ENCODE data around the gene NUAK1.

Gene NUAK1

DNA sequence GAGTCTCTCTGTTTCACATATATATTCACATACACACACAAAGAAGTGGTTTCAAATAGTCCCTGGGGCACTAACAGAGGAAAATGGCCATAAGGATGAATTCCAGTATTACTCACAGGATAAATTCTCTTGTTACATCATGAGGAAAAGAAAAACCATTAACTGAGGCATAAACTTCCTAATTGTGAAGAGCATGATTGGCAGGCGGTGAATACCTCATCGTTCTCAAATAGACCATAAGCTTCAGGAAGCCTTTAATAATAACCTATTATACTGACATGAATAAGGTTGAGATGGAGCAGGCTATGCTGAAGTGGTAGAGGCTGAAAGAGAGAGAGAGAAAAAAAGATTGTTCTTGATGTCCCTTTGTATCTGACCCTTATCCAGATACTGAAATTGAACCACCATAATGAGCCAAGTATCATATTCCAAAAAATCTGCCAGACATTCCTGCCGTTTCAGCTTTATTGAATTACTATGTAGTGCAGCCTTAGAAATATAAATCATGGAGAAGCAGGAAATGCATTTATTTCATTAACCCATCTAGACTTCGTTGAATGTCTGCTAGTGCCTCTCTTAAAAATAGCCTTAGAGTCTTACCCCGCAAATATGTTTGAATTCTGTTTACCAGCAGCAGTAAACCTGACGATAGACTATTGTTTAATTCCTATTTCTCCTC lies 86.8 kb downstream of the NUAK1 start:
- no peak for DNase-seq

DNA sequence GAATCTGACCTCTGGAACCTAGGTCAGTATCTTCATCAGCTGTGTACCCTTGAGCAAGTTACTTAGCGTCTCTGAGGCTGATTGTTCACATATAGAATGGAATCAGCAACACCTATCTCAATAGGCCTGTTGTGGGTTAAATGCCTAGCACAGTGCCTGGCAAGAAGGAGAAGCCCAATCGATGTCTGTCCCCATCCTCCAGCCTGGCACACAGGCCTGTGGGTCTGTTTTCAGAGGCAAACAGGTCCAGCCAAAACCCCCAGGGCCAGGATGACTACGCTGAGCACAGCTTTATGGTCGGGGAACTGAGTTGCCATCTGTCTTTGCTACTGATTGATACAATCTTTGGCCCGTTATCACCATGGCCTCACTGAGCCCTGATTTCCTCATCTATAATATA lies 89.2 kb downstream of the NUAK1 start:
- no peak for DNase-seq

DNA sequence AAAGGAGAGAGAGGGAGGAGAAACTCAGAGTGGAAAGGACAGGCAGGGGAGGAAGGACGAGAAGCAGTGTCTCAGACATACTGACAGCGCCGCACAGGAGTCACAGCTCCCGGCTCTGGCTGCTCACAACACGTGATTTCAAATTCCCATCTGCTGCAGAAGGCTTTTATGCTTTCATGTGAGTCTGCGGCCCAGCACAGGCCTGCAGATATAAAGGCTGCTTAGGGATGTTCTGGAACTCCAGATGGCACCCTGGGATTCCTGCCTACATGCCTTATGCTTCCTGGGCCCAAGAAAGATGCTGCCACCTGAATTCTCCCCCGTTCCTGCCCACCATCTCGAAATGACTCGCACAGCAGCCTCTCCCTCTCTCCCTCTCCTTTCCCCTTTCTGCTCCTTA lies 89.6 kb downstream of the NUAK1 start:
- peak; percentile 41 to 86 for DNase-seq

DNA sequence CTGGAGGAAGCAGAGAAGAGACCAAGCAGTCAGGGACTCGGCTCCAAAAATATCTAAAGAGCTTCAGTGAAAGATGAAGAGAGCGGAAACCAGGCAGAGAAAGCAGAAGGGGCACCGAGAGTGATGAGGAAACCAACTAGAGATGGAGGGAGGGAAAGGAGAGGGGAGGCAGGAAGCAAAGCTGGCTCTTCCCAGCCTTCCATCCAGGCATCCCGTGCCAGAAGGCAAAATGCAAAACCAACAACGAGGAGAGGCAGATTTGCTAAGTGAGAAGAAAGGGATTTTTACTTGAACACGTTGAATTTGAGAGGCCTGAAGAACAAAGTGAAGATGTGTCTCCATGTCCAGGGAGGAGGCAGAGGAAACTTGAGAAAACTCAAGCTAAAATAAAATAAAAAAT lies 90.1 kb downstream of the NUAK1 start:
- no peak for DNase-seq

DNA sequence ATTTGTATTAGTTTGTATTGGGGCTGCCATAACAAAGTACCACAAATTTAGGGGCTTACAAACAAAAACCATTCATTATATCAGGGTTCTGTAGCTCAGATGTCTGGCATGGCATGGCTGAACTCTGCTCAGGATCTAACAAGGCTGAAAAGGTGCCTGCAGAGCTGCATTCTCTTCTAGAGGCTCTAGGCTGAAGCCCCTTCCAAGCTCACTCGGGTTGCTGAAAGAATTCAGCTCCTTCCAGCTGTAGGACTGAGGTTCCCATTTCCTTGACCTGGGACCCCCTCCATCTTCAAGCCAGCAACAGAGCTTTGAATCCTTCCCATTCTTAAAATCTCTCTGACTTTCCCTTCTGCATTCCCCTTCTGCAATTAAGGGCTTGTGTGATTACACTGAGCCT lies 90.7 kb downstream of the NUAK1 start:
- DNase-seq = no peak

DNA sequence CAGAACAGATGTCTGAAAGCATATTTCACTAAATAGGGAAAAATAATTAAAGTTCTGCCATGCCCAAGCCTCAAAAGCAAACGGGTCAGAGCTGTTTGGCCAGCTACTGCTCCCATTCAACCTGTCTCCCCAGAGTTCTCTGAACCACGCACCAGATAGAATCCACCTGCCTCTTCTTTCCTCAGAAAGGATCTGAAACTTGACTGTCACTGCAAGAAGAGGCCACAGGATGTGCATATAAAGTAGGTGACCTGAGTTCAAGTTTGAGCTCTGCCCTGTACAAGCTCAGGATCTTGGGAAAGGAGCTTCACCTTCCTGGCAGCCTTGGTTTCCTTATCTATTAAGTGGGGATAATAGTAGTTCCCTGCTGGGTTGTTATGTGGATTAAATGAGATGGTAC lies 91.8 kb downstream of the NUAK1 start:
- DNase-seq = no peak

DNA sequence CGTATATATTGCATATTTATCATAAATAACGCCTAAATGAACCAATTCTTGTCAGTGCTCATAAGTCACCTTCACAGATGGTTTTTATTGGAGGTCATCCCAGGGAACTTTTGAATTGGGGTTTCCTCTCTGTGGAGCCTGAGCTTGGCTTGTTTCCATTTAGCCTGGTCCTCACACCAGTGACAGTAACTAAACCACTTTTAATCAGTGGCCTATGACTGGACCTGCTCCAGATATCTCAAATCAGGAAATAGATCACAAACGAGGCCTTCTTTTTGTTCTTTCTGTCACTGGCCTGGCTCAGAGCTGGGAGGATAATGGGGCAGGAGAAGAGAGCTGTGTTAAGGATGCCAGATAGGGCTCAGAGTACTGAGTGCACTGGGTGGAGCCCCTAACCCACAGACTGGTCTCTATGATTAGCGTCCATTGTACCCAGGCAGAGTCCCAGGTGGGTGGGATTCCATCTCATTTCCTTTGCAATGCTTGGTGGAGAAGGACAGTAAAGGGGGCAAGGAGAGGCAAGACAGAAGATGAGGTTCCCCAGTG lies 92.4 kb downstream of the NUAK1 start:
- no peak for DNase-seq

DNA sequence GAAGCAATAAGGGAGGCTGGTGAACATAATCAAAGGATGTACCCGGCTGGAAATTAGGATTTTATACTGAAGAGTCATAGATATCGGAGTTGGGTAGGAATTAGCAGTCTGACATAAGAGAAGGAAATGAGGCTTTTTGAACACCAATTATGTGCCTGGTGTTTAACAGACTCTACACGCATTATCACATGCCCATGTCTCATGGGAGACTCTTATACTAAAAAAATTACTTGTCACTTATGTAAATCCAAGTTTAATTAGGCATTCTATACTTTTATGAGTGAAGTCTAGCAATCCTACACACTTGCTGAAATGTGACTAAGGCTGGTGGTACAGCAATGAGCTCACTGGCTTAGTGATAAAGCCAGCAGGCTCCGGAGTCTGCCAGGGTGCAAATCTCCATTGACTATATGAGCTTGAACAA lies 93.5 kb downstream of the NUAK1 start:
- DNase-seq = no peak

DNA sequence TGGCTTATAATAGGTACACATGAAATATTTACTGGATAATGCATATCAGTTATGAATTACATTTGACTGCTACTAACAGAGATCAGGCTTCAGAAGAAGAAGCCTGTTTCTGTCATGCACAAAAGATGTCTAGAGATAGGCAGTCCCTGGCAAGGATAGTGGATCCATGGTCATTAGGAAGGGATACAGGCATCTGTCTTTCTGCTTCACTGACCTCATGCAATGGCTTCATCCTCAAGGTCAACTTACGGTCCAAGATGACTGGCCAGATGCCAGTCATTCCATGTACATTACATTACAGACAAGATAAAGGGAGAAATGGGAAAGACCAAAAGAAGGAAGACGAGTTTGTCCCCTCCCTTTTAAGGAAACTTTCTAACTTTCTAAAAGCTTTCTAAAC lies 94.0 kb downstream of the NUAK1 start:
- DNase-seq = no peak

DNA sequence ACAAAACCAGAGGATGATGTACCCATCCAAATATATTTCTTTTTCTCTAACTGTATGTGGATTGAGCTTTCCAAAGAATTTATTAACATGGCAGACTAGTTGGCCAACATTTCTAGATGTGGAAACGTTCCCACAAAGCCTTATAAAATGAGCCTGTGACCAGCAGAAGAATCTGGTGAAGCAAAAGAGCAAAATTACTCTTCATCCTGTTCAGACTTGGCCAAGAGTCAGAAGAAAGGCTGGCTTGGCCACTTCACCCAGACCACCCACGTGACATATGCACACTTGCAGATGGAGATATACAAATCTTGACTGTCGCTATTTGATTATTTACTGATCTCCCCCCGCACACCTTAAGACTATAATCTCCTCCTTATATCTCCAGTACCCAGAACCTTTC lies 96.7 kb downstream of the NUAK1 start:
- no peak for DNase-seq

DNA sequence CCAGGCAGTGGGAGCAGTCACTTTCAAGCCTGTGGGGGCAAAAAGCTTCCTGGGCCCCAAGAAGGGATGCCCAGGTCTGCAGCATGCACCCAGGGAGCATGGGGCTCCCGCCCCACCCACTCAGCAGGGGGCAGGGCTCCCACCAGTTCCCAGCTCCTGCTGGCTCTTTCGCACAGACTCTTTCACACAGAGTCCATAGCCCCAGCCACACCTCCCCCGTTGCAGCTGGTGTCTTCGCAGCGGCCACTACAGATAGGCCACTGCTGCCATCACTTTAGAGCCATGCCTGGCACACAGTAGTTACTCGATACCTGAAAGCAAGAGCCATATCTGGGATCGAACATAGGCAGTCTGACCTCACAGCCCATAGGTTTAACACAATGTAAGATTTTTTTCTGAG lies 98.2 kb downstream of the NUAK1 start:
- DNase-seq = no peak

DNA sequence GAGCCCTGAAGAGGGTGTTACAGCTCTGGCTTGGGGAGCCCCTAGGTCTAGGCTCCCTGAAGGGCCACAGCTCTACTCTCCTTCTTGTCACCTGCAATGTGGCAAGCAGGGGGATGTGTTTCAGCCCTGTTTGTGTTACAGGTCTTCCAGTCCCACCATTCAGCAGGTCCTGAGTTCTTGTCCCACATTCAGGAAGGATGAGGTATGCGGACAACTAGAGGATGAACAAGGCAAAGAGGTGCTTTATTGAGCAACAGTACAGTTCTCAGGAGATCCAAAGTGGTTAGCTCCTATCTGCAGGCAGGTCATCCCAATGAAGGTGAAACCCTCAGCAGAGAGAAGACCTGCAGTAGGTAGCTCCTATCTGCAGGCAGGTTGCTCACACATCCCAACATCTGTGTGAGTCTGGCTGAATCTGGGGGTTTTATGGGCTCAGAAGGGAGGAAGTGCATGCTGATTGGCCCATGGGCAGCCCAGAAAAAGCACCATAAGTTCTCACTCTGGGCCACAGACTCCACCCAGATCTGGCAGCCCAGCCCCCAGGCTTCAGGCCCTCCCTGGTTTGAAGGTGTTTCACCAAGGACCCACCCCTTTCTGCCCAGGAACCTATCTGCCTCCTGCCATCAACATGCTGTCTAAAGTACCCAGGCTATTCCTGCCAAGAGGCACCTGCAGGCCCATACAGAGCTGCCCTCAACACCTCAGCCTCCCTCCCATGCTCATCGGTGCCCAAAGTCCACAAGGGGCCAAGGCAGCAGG lies 98.9 kb downstream of the NUAK1 start:
- DNase-seq = no peak

DNA sequence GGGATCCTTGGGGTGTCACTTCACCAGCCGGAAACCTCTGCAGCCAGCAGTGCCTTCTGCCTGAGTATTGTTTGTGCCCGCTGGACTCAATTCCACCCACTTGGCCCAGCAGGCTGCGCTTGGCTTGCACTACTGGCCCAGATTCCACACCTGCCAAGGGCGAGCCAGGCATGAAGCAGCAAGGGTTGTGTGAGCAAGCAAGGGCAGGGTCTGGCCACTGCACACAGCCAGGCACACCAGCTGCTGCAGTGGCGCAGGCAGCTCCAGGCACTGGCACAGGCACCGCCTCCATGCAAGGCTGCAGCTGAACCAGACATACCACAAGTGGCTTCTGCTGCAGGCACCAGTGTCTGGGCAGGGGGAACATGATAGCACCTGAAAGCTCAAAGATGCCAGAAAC lies 99.5 kb downstream of the NUAK1 start:
- no peak for DNase-seq

DNA sequence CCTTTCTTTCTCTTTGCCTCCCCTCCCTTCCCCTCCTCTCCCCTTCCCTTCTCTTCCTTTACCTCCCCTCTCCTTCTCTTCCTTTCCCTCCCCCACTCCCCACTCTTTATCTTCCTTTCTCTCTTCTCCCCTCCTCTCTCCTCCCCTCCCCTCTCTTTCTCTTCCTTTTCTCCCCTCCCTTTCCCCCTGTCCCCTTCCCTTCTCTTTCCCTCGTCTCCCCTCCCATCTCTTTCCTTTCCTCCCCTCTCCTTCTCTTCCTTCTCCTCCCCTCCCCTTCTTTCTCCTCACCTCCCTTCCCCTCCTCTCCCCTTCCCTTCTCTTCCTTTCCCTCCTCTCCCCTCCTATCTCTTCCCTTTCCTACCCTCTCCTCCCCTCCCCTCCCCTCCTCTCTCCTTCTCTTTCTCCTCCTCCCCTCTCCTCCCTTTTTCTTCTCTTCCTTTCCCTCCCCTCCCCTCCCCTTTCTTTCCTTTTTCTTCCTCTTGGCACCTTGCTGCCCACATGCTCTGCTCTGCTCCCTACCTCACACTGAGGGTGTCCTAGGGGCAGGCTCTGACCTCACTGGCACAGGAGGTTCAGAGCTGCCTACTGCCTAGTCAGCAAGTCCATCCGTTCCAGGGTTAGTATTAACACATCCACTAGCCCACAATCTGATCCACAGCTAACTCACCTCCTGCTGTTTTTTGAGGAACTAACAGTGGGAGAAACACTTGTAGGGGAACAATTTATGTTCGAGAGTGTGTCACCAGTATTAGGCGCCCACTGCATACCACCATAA lies 101.0 kb downstream of the NUAK1 start:
- no peak for DNase-seq

DNA sequence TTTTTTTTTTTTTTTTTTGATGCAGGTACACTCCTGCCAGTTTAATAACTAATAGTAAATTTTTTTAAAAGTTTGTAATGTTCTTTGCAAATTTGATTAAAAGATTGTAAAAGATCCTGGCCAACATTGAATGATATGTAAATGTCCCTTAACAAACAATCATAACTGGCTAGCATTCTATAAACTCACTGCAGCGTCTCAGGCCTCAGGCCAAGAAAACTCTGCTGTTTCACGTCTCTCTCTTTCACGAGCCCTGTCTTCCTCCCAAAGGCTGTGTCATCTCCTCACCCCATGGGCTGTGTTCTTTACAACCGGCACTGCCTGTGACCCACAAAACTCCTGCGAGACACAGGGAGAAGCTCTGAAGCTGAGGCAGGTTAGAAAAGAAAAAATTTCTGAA lies 103.3 kb downstream of the NUAK1 start:
- DNase-seq = no peak

DNA sequence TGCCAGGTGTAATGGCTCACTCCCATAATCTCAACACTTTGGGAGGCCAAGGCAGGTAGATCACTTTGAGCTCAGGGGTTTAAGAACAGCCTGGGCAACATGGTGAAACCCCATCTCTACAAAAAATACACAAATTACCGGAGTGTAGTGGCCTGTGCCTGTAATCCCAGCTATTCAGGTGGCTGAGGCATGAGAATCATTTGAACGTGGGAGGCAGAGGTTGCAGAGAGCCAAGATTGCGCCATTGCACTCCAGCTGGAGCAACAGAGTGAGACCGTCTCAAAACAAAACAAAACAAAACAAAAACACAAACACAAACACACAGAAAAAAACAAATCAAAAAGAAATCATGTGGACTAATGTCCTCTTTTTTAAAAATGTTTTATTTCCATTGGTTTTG lies 104.4 kb downstream of the NUAK1 start:
- no peak for DNase-seq

DNA sequence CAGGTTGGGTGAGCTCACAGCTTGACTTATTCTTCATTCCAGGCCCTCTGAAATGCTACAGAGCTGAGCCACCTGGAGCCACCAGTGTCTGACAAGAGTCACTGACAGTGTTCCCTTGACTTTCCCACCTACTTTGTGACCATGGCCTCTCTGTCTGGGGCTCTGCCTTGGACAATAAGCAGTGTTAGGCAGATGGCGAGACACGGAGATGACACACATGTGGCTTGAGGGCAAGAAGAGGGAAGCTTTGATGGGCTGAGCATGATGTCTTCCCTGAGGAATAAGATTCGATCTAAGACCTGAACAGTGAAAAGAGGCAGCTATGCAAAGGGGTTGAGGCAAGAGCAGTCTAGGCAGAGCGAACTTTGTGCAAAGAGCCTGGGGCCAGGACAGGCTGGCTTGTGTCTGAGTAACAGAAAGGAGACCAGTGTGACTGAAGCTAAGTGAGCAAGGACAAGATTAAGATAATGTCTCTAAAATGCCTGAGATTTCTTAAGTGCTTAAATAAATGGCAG lies 105.5 kb downstream of the NUAK1 start:
- DNase-seq = no peak

DNA sequence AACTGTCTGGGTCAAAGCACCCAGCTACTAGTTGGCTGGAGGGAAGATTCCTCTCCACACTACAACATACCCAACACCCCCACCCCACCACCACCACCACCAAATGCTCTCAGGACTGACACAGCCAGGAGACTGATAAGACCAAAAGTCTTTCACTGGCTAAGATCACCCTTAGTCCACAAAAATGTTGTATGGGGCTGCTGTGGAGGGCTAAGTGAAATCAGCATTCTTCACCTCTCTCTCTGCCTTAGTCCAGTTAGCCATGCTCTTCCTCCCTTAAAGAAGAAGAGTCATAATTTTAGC lies 106.2 kb downstream of the NUAK1 start:
- no peak for DNase-seq

DNA sequence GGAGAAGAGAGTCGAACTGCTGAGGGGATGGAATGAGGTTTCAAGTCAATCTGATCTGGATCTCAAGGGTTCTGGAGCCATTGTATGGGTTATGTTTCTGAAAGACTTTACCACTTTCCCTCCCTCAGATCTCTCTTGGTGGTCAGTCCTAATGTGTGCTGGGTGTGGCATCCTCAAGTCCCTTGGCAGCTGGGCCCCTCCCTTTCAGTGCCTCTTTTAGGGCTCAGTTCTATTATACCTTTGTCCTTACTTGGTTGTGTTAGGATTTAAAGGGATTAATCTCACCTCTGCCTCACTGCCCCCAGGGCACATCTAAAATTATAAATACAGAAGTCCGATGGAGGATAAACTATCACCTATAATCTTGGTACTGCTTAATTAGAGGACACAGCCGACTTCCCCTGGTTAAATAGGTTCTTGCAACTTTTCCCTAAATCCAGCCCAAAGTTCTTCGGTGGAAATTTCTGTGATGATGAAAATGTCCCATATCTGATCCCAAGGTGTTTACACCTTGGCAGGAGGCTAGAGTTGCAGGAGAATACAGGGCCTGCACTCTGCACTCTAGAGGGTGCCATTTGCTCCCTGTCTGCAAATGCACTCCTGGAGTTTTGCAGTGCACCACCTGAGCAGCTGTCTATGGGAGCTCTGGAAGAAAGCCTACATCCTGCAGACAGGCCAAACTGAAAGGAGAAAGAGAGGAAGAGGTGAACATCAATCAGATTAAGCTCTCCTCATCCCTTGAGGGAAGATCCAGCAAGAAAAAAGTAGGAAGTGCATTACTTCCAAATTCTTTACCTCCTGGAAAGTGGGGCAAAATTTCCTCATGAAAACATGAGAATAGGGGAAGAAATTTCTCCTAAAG lies 106.8 kb downstream of the NUAK1 start:
- DNase-seq = no peak

DNA sequence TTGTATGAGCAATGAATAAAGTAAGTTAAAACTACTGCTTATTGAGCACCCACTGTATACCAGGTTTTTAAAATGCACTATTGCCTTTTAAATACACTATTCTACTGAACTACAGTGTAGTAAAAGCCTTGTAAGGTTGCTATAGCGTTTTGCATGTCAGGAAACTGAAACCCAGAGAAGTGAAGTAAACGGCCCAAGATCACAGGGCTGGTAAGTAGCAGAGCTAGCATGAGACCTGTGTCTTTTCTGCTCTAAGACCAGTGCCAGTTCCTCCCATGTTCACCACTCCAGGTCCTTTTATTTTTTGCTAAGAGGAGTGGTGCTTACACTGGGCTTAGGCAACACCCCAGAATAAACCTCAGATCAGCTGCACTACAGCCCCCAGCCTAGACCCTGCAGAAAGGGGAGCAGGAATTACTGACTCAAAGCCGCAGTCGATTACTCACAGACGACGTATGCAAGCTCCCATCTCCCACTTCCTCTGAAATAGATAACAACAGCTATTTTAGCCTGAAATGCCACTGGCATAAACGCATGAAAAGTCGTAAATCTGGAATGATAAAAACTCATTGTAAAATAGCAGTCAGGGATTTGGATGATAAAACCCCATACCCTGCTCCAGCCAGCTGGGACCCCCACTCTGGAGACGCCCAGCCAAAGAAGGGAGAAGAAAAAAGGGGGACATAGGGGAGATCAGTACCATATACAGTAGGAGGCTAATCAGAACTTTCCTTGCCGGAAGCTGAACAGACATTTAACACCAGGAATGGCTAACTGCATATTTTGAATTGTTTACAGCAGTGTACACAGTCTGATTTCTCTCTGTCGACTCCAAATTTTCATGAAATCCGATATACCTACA lies 108.3 kb downstream of the NUAK1 start:
- no peak for DNase-seq

DNA sequence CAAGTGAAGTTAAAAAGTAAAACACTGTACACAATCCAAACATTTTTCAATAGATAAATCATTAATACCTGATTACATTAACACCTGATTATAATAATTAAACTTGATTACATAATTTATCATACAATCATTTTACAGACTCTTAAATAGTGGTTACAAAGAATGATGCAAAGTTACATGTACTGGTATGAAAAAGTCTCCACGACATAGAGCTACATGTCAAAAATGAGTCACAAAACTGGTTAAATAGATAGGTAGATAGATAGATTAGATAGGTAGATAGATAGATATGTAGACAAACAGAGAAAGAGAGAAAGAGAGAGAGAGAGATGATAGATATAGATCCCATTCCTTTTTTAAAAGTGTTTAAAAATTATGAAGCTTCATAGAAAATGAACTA lies 109.2 kb downstream of the NUAK1 start:
- DNase-seq = no peak

DNA sequence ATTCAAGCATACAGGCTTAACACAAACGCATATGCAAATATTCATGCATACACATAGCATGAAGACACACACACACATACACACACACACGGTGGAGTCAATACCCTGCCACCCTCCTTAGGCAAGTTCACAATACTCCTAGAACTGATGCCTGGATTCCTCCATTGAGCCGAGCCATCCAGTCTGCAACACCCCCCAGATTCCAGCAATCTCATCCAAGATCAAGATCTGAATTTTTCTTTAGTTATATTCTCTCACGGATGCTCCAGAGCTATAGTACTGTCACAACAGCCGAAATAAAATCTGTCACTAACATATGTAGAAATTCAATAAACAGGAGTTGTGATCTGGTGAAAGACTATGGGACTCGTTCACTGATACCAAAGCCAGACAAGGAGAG lies 110.8 kb downstream of the NUAK1 start:
- no peak for DNase-seq
